SHP77 treated with DMSO at 0.1 percent for 48 hours (cell line): Measurements from ENCODE around the gene ATL3.
"Not testable (repeated sequence)": the region's sequence is repeated elsewhere in the genome, so short reads cannot be mapped to it uniquely, and the experiment has no call there.

ENCODE experiments used
- DNase-seq: peaks from one replicate; lab custom pipeline; 2025; lab: John Stamatoyannopoulos, UW

Gene ATL3

DNA sequence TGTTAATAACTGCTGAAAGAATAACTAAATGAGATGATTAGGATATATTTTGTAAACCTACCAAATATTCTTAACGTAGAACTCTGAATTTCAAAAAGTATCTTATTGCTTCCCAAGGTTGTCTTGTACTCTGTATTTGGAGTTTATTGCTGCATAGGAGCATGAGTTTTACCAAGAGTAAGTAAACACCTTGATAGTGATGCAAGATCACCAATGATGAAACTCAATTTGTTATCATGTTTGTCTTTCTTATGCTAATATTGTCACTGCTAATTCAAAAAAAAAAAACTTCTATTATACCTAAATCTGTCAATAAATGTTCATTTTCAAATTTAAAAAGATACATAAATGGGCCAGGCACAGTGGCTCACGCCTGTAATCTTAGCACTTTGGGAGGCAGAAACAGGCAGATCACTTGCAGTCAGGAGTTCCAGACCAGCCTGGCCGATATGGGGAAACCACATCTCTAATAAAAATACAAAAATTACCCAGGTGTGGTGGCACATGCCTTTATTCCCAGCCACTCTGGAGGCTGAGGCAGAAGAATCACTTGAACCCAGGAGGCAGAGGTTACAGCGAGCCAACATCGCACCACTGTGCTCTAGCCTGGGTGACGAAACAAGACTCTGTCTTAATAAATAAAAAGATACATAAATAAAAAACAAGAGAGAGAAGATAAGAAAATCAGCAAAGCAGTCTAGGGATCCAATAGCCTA is 84.6 kb downstream of the ATL3 start:
- DNase-seq = no peak

DNA sequence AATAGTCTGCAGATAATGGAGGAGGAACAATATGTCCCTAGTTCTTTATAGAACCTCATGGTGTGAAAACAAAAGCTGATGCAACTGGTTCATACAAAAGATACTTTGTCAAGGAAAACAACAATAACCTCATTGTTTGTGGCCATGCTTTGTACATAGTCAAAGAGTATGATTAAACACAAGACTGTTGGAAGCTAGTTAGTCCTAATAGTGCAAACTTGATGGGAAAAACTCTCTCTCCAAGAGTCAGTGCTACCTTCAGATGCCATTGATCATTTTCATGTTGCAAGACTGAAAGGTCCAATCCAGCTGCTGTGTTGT is 87.9 kb downstream of the ATL3 start:
- no peak for DNase-seq

DNA sequence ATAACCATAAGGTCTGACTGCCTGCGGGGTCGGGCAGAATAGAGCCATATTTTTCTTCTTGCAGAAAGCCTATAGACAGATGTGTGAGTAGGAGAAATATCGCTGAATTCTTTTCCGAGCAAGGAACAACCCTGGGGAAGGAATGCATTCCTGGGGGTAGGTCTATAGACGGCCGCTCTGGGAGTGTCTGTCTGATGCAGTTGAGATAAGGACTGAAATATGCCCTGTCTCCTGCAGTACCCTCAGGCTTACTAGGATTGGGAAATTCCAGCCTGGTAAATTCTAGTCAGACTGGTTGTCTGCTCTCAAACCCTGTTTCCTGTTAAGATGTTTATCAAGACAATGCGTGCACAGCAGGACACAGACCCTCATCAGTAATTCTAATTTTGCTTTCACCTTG is 90.0 kb downstream of the ATL3 start:
- DNase-seq = not testable (repeated sequence)

DNA sequence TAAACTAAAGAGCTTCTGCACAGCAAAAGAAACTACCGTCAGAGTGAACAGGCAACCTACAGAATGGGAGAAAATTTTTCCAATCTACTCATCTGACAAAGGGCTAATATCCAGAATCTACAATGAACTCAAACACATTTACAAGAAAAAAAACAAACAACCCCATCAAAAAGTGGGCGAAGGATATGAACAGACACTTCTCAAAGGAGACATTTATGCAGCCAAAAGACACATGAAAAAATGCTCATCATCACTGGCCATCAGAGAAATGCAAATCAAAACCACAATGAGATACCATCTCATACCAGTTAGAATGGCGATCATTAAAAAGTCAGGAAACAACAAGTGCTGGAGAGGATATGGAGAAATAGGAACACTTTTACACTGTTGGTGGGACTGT is 92.3 kb downstream of the ATL3 start:
- not testable (repeated sequence) for DNase-seq

DNA sequence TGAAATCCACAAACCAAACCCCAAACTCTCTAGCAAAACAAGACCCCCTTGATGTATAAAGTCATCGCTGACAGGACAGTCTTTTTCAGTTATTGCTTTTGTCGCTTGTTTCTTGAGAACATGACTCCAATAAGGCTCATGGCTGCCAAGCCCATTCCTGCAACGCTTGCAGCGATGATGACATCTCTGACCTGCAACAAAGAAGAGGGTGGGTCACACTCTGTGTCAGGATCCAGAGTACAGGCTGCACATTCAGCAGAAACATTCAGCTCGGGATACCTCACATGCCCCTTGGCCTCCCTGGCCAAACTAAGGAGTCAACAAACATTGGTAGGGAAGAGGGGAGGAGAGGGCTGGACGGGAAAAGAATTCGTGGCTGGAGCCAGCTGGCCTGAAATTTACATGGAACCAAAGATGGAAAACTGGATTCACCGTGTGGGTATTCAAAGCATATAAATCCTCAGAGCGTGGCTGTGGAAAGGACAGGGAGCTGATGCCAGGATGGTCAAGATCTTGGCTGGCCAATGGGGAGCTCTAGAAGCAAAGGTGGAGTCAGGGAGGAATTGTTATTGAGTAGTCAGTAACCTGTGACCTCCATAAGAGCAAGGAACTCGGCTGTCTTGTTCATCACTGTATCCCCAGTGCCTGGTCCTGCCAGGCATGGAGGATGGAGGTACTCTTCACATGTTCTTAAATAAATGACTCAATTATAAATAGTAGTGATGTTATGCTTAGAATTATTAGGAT is 96.1 kb downstream of the ATL3 start:
- DNase-seq = no peak
